EL (cell line): ENCODE results near the gene VCX3B.
A peak's percentile ranks its signal among the peaks of the same experiment; 100 is the strongest.
"Not testable (repeated sequence)": the region's sequence is repeated elsewhere in the genome, so short reads cannot be mapped to it uniquely, and the experiment has no call there.

Source experiments
- DNase-seq: peaks from one replicate; pipeline ENCODE4 v3.0.0-alpha.2; 2016

Gene VCX3B

GRCh38 chrX:8464530-8464929, at the start of gene VCX3B:
Gene VCX3B, plus strand, starts transcription at chrX:8464830. Its CDS starts 621 bp downstream, at chrX:8465451.
- DNase-seq = not testable (repeated sequence)

GRCh38 chrX:8418301-8418700, 46.3 kb upstream of the VCX3B start:
- no peak for DNase-seq

- no peak for DNase-seq
These were observed 39.7 kb upstream of the VCX3B start for GRCh38 chrX:8424912-8425311.

- DNase-seq = no peak
These were observed 34.9 kb upstream of the VCX3B start for GRCh38 chrX:8429692-8430249.

- no peak for DNase-seq
These were observed 34.2 kb upstream of the VCX3B start for GRCh38 chrX:8430444-8430843.

GRCh38 chrX:8432396-8432795, 32.2 kb upstream of the VCX3B start:
- no peak for DNase-seq

GRCh38 chrX:8433109-8434062, 31.2 kb upstream of the VCX3B start:
- DNase-seq = no peak

- DNase-seq = no peak
These were observed 17.3 kb upstream of the VCX3B start for GRCh38 chrX:8447368-8447767.

GRCh38 chrX:8452343-8452742, 12.3 kb upstream of the VCX3B start:
- DNase-seq = not testable (repeated sequence)

GRCh38 chrX:8453611-8454010, 11.0 kb upstream of the VCX3B start:
- DNase-seq = no peak

GRCh38 chrX:8455557-8455956, 9.1 kb upstream of the VCX3B start:
- no peak for DNase-seq

- DNase-seq = no peak
These were observed 2.1 kb upstream of the VCX3B start for GRCh38 chrX:8462488-8462887.

- no peak for DNase-seq
These were observed 19.8 kb downstream of the VCX3B start for GRCh38 chrX:8484360-8484949.

- DNase-seq = not testable (repeated sequence)
These were observed 30.4 kb downstream of the VCX3B start for GRCh38 chrX:8495036-8495435.

GRCh38 chrX:8500203-8500602, 35.6 kb downstream of the VCX3B start:
- DNase-seq = no peak

GRCh38 chrX:8502101-8502500, 37.5 kb downstream of the VCX3B start:
- not testable (repeated sequence) for DNase-seq

GRCh38 chrX:8504451-8504850, 39.8 kb downstream of the VCX3B start:
- peak; percentile 29 for DNase-seq
